Liver (tissue), 9 donors: ENCODE measurements around the gene CCDC154. TPM values are rescaled to one million over a fixed set of nuclear protein-coding genes. Genes with fewer than 3 reads are reported as not detected.

Source experiments
- DNase-seq: peaks from one replicate; pipeline ENCODE4 v3.0.0-alpha.2; 2017; ENCODE audit warnings: low spot score
- H3K27ac ChIP-seq, 2 donors: one replicate each; pipeline ENCODE4 v1.7.0; 2013; ENCODE audit warnings: inconsistent platforms in 2 of 2, low read length in 2 of 2, control low read depth in 1 of 2, low read depth in 1 of 2, mild to moderate bottlenecking in 1 of 2
- H3K27me3 ChIP-seq, 4 donors: one replicate each; pipeline versions ENCODE4 v1.6.1 to v1.7.0; 2013; ENCODE audit warnings: low read length in 3 of 4, inconsistent platforms in 1 of 4, mild to moderate bottlenecking in 1 of 4, moderate library complexity in 1 of 4; ENCODE audit not compliant: control insufficient read depth in 4 of 4, insufficient read depth in 4 of 4
- H3K36me3 ChIP-seq, 4 donors: one replicate each; pipeline versions ENCODE4 v1.6.1 to v1.7.0; 2013; ENCODE audit warnings: low read length in 3 of 4, mild to moderate bottlenecking in 3 of 4, low read depth in 1 of 4, moderate library complexity in 1 of 4; ENCODE audit not compliant: control insufficient read depth in 4 of 4, insufficient read depth in 3 of 4
- H3K4me1 ChIP-seq, 4 donors: one replicate each; pipeline versions ENCODE4 v1.6.1 to v1.7.0; 2013; ENCODE audit warnings: low read length in 3 of 4, mild to moderate bottlenecking in 3 of 4, moderate library complexity in 1 of 4; ENCODE audit not compliant: control insufficient read depth in 4 of 4, insufficient read depth in 4 of 4
- H3K4me3 ChIP-seq, 3 donors: one replicate each; pipeline versions ENCODE4 v1.6.1 to v1.7.0; 2013; ENCODE audit warnings: low read length in 3 of 3, control low read depth in 1 of 3, low read depth in 1 of 3, mild to moderate bottlenecking in 1 of 3
- H3K9ac ChIP-seq, 2 donors: one replicate each; pipeline ENCODE4 v1.7.0; 2013; ENCODE audit warnings: low read length in 2 of 2, mild to moderate bottlenecking in 2 of 2, moderate library complexity in 2 of 2, control low read depth in 1 of 2, low read depth in 1 of 2
- H3K9me3 ChIP-seq, 4 donors: one replicate each; pipeline versions ENCODE4 v1.6.1 to v1.7.0; 2013; ENCODE audit warnings: low read length in 3 of 4; ENCODE audit not compliant: control insufficient read depth in 4 of 4
- EGR1 ChIP-seq, 2 donors: IDR thresholded peaks; 2 replicates each; pipeline ENCODE4 v1.6.1; 2016 to 2018; ENCODE audit warnings: antibody characterized with exemption in 2 of 2, low read depth in 2 of 2
- FOXA1 ChIP-seq: IDR thresholded peaks from 2 replicates; pipeline ENCODE4 v1.6.1; 2016; ENCODE audit warnings: antibody characterized with exemption
- FOXA2 ChIP-seq: IDR thresholded peaks from 2 replicates; pipeline ENCODE4 v1.6.1; 2016; ENCODE audit warnings: antibody characterized with exemption
- GABPA ChIP-seq, 2 donors: IDR thresholded peaks in 1 of 2; conservative IDR thresholded peaks in 1 of 2; 2 replicates each; pipeline ENCODE4 v1.6.1; 2016; ENCODE audit warnings: antibody characterized with exemption in 2 of 2, mild to moderate bottlenecking in 1 of 2, moderate library complexity in 1 of 2
- HNF4G ChIP-seq: IDR thresholded peaks from 2 replicates; pipeline ENCODE4 v1.6.1; 2016; ENCODE audit warnings: antibody characterized with exemption
- JUND ChIP-seq, 2 donors: IDR thresholded peaks; 2 replicates each; pipeline ENCODE4 v1.6.1; 2016; ENCODE audit warnings: antibody characterized with exemption in 2 of 2
- NR2F2 ChIP-seq: IDR thresholded peaks from 2 replicates; pipeline ENCODE4 v1.6.1; 2016; ENCODE audit warnings: antibody characterized with exemption
- RAD21 ChIP-seq, 2 donors: IDR thresholded peaks; 2 replicates each; pipeline ENCODE4 v1.6.1; 2016; ENCODE audit warnings: antibody characterized with exemption in 2 of 2, mild to moderate bottlenecking in 2 of 2
- RXRA ChIP-seq, 2 donors: IDR thresholded peaks; 2 replicates each; pipeline ENCODE4 v1.6.1; 2017 to 2018; ENCODE audit warnings: antibody characterized with exemption in 2 of 2, mild to moderate bottlenecking in 1 of 2
- SP1 ChIP-seq: IDR thresholded peaks from 2 replicates; pipeline ENCODE4 v1.6.1; 2018; ENCODE audit warnings: antibody characterized with exemption, mild to moderate bottlenecking
- TAF1 ChIP-seq: conservative IDR thresholded peaks from 2 replicates; pipeline ENCODE4 v1.6.1; 2016; ENCODE audit warnings: antibody characterized with exemption, mild to moderate bottlenecking
- YY1 ChIP-seq: IDR thresholded peaks from 2 replicates; pipeline ENCODE4 v1.6.1; 2016; ENCODE audit warnings: antibody characterized with exemption, mild to moderate bottlenecking
- WGBS: extraction: QIAGEN DNeasy Blood & Tissue Kit; methylation state at CpG from one replicate; pipeline ENCODE4 v1.1.7; 2013; 5-methylcytosine and 5-hydroxymethylcytosine counted together
- polyA plus RNA-seq, 2 donors: library from polyadenylated mRNA; stranded (reverse) in 1 of 2; unstranded in 1 of 2; fragments of 200-250 nt in 1 of 2; fragments of >200 nt in 1 of 2; fragmentation: Nextera tagmentation in 1 of 2; extraction: Ambion mirVana in 1 of 2; gene quantifications; one replicate each; pipeline versions ENCODE4 v1.2.1 to v1.2.3, GENCODE V29; 2013 to 2015
- total RNA-seq, 2 donors: library from RNA; depleted of rRNA; stranded (reverse); fragments of >200 nt; gene quantifications; one replicate each; pipeline ENCODE4 v1.2.3, GENCODE V29; 2014
- TF ChIP-seq, protein P1 (sequence below): IDR thresholded peaks from 2 replicates; pipeline ENCODE4 v1.6.1; 2016; ENCODE audit warnings: antibody characterized with exemption
- TF ChIP-seq, protein P2 (sequence below): IDR thresholded peaks from 2 replicates; pipeline ENCODE4 v1.6.1; 2016; ENCODE audit warnings: antibody characterized with exemption
- TF ChIP-seq, protein P3 (sequence below): fragments of 150-350 bp; IDR thresholded peaks from 2 replicates; pipeline ENCODE4 v1.5.1; 2017; ENCODE audit warnings: improper control_type of control experiment, low read depth, low read length; ENCODE audit not compliant: missing input control
- TF ChIP-seq, protein P4 (sequence below): IDR thresholded peaks from 2 replicates; pipeline ENCODE4 v1.6.1; 2016; ENCODE audit warnings: antibody characterized with exemption
- donor health status: healthy.
- donor health status: healthy.
- donor health status: healthy.
- donor health status: healthy.
- donor health status: healthy.

The CCDC154 gene
- total and polyA plus RNA-seq, 4 donors, result 0.18 to 0.42 (median 0.39) TPM; not detected in 1

DNA sequence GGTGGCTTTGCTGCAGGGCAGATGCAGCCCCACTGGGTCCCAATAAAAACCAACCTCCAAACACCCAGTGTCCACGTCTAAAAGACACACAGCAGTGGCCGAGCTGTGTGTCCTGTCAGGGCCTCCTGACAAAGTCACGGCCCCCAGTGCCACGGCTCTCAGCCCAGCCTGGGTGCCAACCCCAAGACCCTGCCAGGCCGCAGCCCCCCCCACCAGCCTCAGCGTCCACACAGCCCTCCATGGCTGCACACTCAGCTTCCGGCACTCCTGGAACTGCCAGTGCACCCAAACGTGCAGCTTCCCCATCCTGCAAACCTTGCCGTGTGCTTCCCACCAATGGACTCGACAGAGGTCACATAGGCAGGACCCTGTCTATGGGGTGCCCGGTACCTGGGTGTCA is 3.6 kb upstream of the CCDC154 start:
- Histone ChIP-seq H3K36me3 (peaks cover 0 to 38% (median 7%) of the 10 kb centered on the region in 4 donors), H3K27ac (no peak overlapping the region), H3K27me3 (no peaks in the 10 kb centered on the region), H3K9ac (no peak overlapping the region), H3K4me3 (no peak overlapping the region), H3K9me3 (no peaks in the 10 kb centered on the region), H3K4me1 (no peaks in the 10 kb centered on the region)
- no peak for TF ChIP-seq YY1
- TF ChIP-seq SP1, result no peak
- no peak for TF ChIP-seq NR2F2
- TF ChIP-seq EGR1 (IDR thresholded peaks at IDR 0.05; ENCODE audit: low read depth in 2 of 2), result no peak
- no peak for DNase-seq
- WGBS, result 95% methylated on average over 11 of the region's 11 CpGs

DNA sequence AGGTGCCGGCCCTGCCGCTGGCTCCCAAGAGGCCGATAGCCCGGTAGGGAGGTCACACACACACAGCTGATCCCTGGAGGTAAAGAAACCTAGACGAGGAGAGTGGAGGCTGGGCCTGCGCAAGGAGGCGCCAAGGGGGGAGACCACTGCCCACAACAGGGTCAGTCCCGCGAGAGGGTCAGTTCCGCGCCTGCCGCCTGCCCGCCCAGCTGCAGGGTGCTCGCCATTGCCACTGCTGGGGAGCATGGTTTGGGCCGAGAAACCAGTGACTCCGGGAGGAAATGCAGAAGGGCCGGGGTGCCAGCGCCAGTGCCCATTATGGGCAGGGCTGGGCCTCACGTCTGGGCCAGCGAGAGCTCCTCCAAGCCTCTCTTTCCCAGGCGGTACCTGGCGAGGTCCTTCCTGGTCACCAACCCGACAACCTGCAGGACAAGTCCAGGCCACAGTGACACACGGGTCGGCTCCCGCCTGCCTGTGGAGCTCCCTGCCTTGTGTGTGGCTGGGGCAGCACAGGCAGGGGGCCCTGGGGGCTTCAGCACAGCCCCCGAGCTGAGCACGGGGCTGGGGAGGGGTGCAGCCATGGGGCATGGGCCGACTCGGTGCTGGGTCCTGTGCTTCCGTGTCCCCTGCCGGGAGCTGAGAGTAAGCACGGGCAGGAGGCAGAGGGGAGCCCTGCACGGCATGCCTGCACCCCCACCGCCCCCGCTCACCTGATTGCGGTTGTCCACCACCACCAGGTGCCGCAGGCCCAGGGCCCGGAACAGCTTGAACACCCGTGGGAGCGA is 2.1 kb upstream of the CCDC154 start:
- no peak for DNase-seq
- TF ChIP-seq SP1 (no peak), FOXA1 (no peak), RAD21 (IDR thresholded peaks at IDR 0.05) (no peak), TAF1 (no peak), HNF4G (no peak), GABPA (IDR thresholded peaks at IDR 0.05 in 1 of 2, conservative IDR thresholded peaks at IDR 0.05 in 1 of 2) (no peak), JUND (IDR thresholded peaks at IDR 0.05) (no peak), YY1 (no peak), RXRA (IDR thresholded peaks at IDR 0.05) (no peak), FOXA2 (no peak), EGR1 (IDR thresholded peaks at IDR 0.05; ENCODE audit: low read depth in 2 of 2) (no peak)
- TF ChIP-seq, protein P1, sequence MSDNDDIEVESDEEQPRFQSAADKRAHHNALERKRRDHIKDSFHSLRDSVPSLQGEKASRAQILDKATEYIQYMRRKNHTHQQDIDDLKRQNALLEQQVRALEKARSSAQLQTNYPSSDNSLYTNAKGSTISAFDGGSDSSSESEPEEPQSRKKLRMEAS, result no peak
- TF ChIP-seq, protein P2, sequence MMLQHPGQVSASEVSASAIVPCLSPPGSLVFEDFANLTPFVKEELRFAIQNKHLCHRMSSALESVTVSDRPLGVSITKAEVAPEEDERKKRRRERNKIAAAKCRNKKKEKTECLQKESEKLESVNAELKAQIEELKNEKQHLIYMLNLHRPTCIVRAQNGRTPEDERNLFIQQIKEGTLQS, result no peak
- TF ChIP-seq, protein P3, sequence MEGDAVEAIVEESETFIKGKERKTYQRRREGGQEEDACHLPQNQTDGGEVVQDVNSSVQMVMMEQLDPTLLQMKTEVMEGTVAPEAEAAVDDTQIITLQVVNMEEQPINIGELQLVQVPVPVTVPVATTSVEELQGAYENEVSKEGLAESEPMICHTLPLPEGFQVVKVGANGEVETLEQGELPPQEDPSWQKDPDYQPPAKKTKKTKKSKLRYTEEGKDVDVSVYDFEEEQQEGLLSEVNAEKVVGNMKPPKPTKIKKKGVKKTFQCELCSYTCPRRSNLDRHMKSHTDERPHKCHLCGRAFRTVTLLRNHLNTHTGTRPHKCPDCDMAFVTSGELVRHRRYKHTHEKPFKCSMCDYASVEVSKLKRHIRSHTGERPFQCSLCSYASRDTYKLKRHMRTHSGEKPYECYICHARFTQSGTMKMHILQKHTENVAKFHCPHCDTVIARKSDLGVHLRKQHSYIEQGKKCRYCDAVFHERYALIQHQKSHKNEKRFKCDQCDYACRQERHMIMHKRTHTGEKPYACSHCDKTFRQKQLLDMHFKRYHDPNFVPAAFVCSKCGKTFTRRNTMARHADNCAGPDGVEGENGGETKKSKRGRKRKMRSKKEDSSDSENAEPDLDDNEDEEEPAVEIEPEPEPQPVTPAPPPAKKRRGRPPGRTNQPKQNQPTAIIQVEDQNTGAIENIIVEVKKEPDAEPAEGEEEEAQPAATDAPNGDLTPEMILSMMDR, result no peak
- TF ChIP-seq, protein P4, sequence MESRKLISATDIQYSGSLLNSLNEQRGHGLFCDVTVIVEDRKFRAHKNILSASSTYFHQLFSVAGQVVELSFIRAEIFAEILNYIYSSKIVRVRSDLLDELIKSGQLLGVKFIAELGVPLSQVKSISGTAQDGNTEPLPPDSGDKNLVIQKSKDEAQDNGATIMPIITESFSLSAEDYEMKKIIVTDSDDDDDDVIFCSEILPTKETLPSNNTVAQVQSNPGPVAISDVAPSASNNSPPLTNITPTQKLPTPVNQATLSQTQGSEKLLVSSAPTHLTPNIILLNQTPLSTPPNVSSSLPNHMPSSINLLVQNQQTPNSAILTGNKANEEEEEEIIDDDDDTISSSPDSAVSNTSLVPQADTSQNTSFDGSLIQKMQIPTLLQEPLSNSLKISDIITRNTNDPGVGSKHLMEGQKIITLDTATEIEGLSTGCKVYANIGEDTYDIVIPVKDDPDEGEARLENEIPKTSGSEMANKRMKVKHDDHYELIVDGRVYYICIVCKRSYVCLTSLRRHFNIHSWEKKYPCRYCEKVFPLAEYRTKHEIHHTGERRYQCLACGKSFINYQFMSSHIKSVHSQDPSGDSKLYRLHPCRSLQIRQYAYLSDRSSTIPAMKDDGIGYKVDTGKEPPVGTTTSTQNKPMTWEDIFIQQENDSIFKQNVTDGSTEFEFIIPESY, result no peak
- no peak overlapping the region for H3K27ac ChIP-seq
- no peaks in the 10 kb centered on the region for H3K4me1 ChIP-seq
- no peak overlapping the region for H3K9ac ChIP-seq
- WGBS, result 95% methylated on average over 41 of the region's 41 CpGs
- H3K27me3 ChIP-seq, result no peaks in the 10 kb centered on the region
- no peak overlapping the region for H3K4me3 ChIP-seq
- no peaks in the 10 kb centered on the region for H3K9me3 ChIP-seq
- H3K36me3 ChIP-seq, result peaks cover 0 to 26% (median 6%) of the 10 kb centered on the region in 4 donors
